ENCODE data around the gene RABL2A.
"Not testable (repeated sequence)": the region's sequence is repeated elsewhere in the genome, so short reads cannot be mapped to it uniquely, and the experiment has no call there.

Gene RABL2A

GRCh38 chr2:113621002-113621401 lies 6.1 kb upstream of the RABL2A start:
- DNase-seq, result not testable (repeated sequence)

- DNase-seq, result not testable (repeated sequence)
Observed at GRCh38 chr2:113625906-113626305, 1.2 kb upstream of the RABL2A start.

GRCh38 chr2:113632849-113633345 lies 5.8 kb downstream of the RABL2A start:
- not testable (repeated sequence) for DNase-seq

GRCh38 chr2:113635358-113635757 lies 8.3 kb downstream of the RABL2A start:
- not testable (repeated sequence) for DNase-seq

- not testable (repeated sequence) for DNase-seq
Observed at GRCh38 chr2:113636226-113636625, 9.2 kb downstream of the RABL2A start.

- DNase-seq, result not testable (repeated sequence)
Observed at GRCh38 chr2:113638084-113638483, 11.0 kb downstream of the RABL2A start.

GRCh38 chr2:113646217-113646616 lies 19.2 kb downstream of the RABL2A start:
- DNase-seq, result not testable (repeated sequence)

GRCh38 chr2:113650834-113651815 lies 24.1 kb downstream of the RABL2A start:
- not testable (repeated sequence) for DNase-seq

- not testable (repeated sequence) for DNase-seq
Observed at GRCh38 chr2:113652599-113652998, 25.5 kb downstream of the RABL2A start.

GRCh38 chr2:113656031-113656624 lies 29.1 kb downstream of the RABL2A start:
- DNase-seq, result not testable (repeated sequence)

- DNase-seq, result not testable (repeated sequence)
Observed at GRCh38 chr2:113657735-113658134, 30.7 kb downstream of the RABL2A start.

GRCh38 chr2:113663285-113664060 lies 36.4 kb downstream of the RABL2A start:
- not testable (repeated sequence) for DNase-seq

GRCh38 chr2:113664761-113665533 lies 37.9 kb downstream of the RABL2A start:
- not testable (repeated sequence) for DNase-seq

- DNase-seq, result not testable (repeated sequence)
Observed at GRCh38 chr2:113669013-113669412, 41.9 kb downstream of the RABL2A start.

GRCh38 chr2:113672326-113672932 lies 45.4 kb downstream of the RABL2A start:
- no peak for DNase-seq

- no peak for DNase-seq
Observed at GRCh38 chr2:113675875-113676274, 48.8 kb downstream of the RABL2A start.

GRCh38 chr2:113676623-113677266 lies 49.7 kb downstream of the RABL2A start:
- DNase-seq, result no peak

GRCh38 chr2:113677330-113677729 lies 50.3 kb downstream of the RABL2A start:
- no peak for DNase-seq

- no peak for DNase-seq
Observed at GRCh38 chr2:113679457-113679856, 52.4 kb downstream of the RABL2A start.

GRCh38 chr2:113685471-113685870 lies 58.4 kb downstream of the RABL2A start:
- DNase-seq, result no peak

GRCh38 chr2:113686537-113686936 lies 59.5 kb downstream of the RABL2A start:
- DNase-seq, result no peak

All from NCI-H526 treated with DMSO at 0.1 percent for 48 hours (cell line).